Natural killer cell treated with Interleukin-12 subunit alpha and Interleukin-12 subunit beta and Interleukin-15 and Interleukin-18, amount 100 ng/mL, for 72 hours (primary cell): ENCODE measurements around the gene FEM1B. TPM values are rescaled to one million over a fixed set of nuclear protein-coding genes. Genes with fewer than 3 reads are reported as not detected.

Experiments used
- ATAC-seq, 2 donors: fragments of 150-1000 bp; cut with Tn5 transposase in 1 of 2; sonication (Bioruptor Pico), chemical (Tn5 transposase) in 1 of 2; 2 replicates each; pipeline ENCODE4 v1.10.0; 2021
- DNase-seq: peaks from one replicate; pipeline ENCODE4 v3.0.0; 2022; ENCODE audit warnings: low spot score
- H3K27ac Mint-ChIP-seq, 2 donors: 1 replicate in 1 of 2; 2 replicates in 1 of 2; pipeline ENCODE4 v1.8.0; 2022; ENCODE audit warnings: mixed read lengths in 2 of 2, mild to moderate bottlenecking in 1 of 2, moderate library complexity in 1 of 2
- H3K27me3 Mint-ChIP-seq, 2 donors: 1 replicate in 1 of 2; 2 replicates in 1 of 2; pipeline ENCODE4 v1.8.0; 2022; ENCODE audit warnings: mixed read lengths in 2 of 2
- H3K36me3 Mint-ChIP-seq: one replicate; pipeline ENCODE4 v1.8.0; 2022; ENCODE audit warnings: mixed read lengths
- H3K4me1 Mint-ChIP-seq, 2 donors: 1 replicate in 1 of 2; 2 replicates in 1 of 2; pipeline ENCODE4 v1.8.0; 2022; ENCODE audit warnings: low read depth in 2 of 2, mixed read lengths in 2 of 2, mild to moderate bottlenecking in 1 of 2
- H3K4me3 Mint-ChIP-seq: one replicate; pipeline ENCODE4 v1.8.0; 2022; ENCODE audit warnings: mixed read lengths
- H3K9me3 Mint-ChIP-seq: 2 replicates; pipeline ENCODE4 v1.8.0; 2022; ENCODE audit warnings: mixed read lengths
- total RNA-seq, 2 donors: library from RNA; stranded (reverse); gene quantifications; one replicate each; pipeline ENCODE4 v1.2.3, GENCODE V29; 2022

Gene FEM1B
- total RNA-seq, 2 donors from 2014 or later: 47.9 to 49.7 TPM

GRCh38 chr15:68284616-68285258, 7.2 kb downstream of the FEM1B start:
- no peak overlapping the region for H3K27ac Mint-ChIP-seq
- H3K36me3 Mint-ChIP-seq: peaks cover 14% of the 10 kb centered on the region

GRCh38 chr15:68285259-68285980, 7.9 kb downstream of the FEM1B start:
- no peak for DNase-seq
- Mint-ChIP-seq H3K27ac (peak overlapping the region; percentile 8 to 38), H3K36me3 (peaks cover 11% of the 10 kb centered on the region), H3K4me3 (no peak overlapping the region), H3K4me1 (peaks cover 50 to 56% of the 10 kb centered on the region in 2 donors), H3K27me3 (no peaks in the 10 kb centered on the region), H3K9me3 (no peaks in the 10 kb centered on the region)
- no peak for ATAC-seq

More at GRCh38 chr15:68284616-68285258, 7.2 kb downstream of the FEM1B start:
- Mint-ChIP-seq H3K4me3 (no peak overlapping the region), H3K27me3 (no peaks in the 10 kb centered on the region), H3K4me1 (peaks cover 57 to 63% of the 10 kb centered on the region in 2 donors), H3K9me3 (no peaks in the 10 kb centered on the region)
- ATAC-seq: no peak
- no peak for DNase-seq

- peaks cover 44 to 48% of the 10 kb centered on the region in 2 donors for H3K4me1 Mint-ChIP-seq
- ATAC-seq: no peak
- peak overlapping the region; percentile 8 to 38 for H3K27ac Mint-ChIP-seq
- H3K9me3 Mint-ChIP-seq: no peaks in the 10 kb centered on the region
- peaks cover 15% of the 10 kb centered on the region for H3K36me3 Mint-ChIP-seq
- no peak for DNase-seq
- H3K27me3 Mint-ChIP-seq: no peaks in the 10 kb centered on the region
- H3K4me3 Mint-ChIP-seq: no peak overlapping the region
These were observed 8.7 kb downstream of the FEM1B start for GRCh38 chr15:68286256-68286655.

GRCh38 chr15:68289057-68289456, 11.5 kb downstream of the FEM1B start:
- peaks cover 39 to 45% of the 10 kb centered on the region in 2 donors for H3K4me1 Mint-ChIP-seq
- peaks cover 15% of the 10 kb centered on the region for H3K36me3 Mint-ChIP-seq
- DNase-seq: no peak

GRCh38 chr15:68289621-68290352, 12.2 kb downstream of the FEM1B start:
- Mint-ChIP-seq H3K27me3 (no peaks in the 10 kb centered on the region), H3K4me3 (no peak overlapping the region), H3K4me1 (peaks cover 36 to 40% of the 10 kb centered on the region in 2 donors), H3K27ac (peak overlapping the region in 1 of 2 donors; percentile 35), H3K9me3 (no peaks in the 10 kb centered on the region), H3K36me3 (peaks cover 14% of the 10 kb centered on the region)
- DNase-seq: no peak
- no peak for ATAC-seq

More at GRCh38 chr15:68289057-68289456, 11.5 kb downstream of the FEM1B start:
- Mint-ChIP-seq H3K27ac (peak overlapping the region in 1 of 2 donors; percentile 35), H3K4me3 (no peak overlapping the region), H3K9me3 (no peaks in the 10 kb centered on the region), H3K27me3 (no peaks in the 10 kb centered on the region)
- ATAC-seq: no peak

GRCh38 chr15:68290715-68291114, 13.2 kb downstream of the FEM1B start:
- Mint-ChIP-seq H3K4me3 (no peak overlapping the region), H3K27me3 (no peaks in the 10 kb centered on the region), H3K36me3 (peaks cover 9% of the 10 kb centered on the region), H3K27ac (no peak overlapping the region), H3K4me1 (peaks cover 27 to 35% of the 10 kb centered on the region in 2 donors), H3K9me3 (no peaks in the 10 kb centered on the region)
- ATAC-seq (no peak), DNase-seq (no peak)

- peaks cover 9% of the 10 kb centered on the region for H3K36me3 Mint-ChIP-seq
- peaks cover 18 to 27% of the 10 kb centered on the region in 2 donors for H3K4me1 Mint-ChIP-seq
These were observed 14.7 kb downstream of the FEM1B start for GRCh38 chr15:68292157-68292781.

GRCh38 chr15:68292967-68293366, 15.4 kb downstream of the FEM1B start:
- ATAC-seq (no peak), DNase-seq (no peak)
- Mint-ChIP-seq H3K4me3 (no peak overlapping the region), H3K27ac (no peak overlapping the region), H3K36me3 (peaks cover 9% of the 10 kb centered on the region), H3K27me3 (no peaks in the 10 kb centered on the region), H3K9me3 (no peaks in the 10 kb centered on the region), H3K4me1 (peaks cover 15 to 23% of the 10 kb centered on the region in 2 donors)

More at GRCh38 chr15:68292157-68292781, 14.7 kb downstream of the FEM1B start:
- H3K4me3 Mint-ChIP-seq: no peak overlapping the region
- no peak overlapping the region for H3K27ac Mint-ChIP-seq
- ATAC-seq (no peak), DNase-seq (no peak)
- H3K9me3 Mint-ChIP-seq: no peaks in the 10 kb centered on the region
- H3K27me3 Mint-ChIP-seq: no peaks in the 10 kb centered on the region

GRCh38 chr15:68295014-68295805, 17.7 kb downstream of the FEM1B start:
- H3K9me3 Mint-ChIP-seq: no peaks in the 10 kb centered on the region
- DNase-seq (no peak), ATAC-seq (no peak)
- no peak overlapping the region for H3K4me3 Mint-ChIP-seq
- H3K4me1 Mint-ChIP-seq: peaks cover 12 to 21% of the 10 kb centered on the region in 2 donors
- H3K27ac Mint-ChIP-seq: no peak overlapping the region
- H3K36me3 Mint-ChIP-seq: peaks cover 7% of the 10 kb centered on the region
- H3K27me3 Mint-ChIP-seq: no peaks in the 10 kb centered on the region

GRCh38 chr15:68298336-68298735, 20.8 kb downstream of the FEM1B start:
- H3K27ac Mint-ChIP-seq: peak overlapping the region; percentile 77 to 90

GRCh38 chr15:68298882-68299381, 21.4 kb downstream of the FEM1B start:
- Mint-ChIP-seq H3K4me3 (peak overlapping the region; percentile 79), H3K9me3 (no peaks in the 10 kb centered on the region), H3K36me3 (no peaks in the 10 kb centered on the region), H3K27me3 (no peaks in the 10 kb centered on the region), H3K27ac (peak overlapping the region; percentile 77 to 90), H3K4me1 (peaks cover 12 to 13% of the 10 kb centered on the region in 2 donors)
- ATAC-seq (peak; percentile 82 to 88), DNase-seq (no peak)

More at GRCh38 chr15:68298336-68298735, 20.8 kb downstream of the FEM1B start:
- Mint-ChIP-seq H3K4me1 (peaks cover 12 to 13% of the 10 kb centered on the region in 2 donors), H3K9me3 (no peaks in the 10 kb centered on the region), H3K36me3 (no peaks in the 10 kb centered on the region), H3K27me3 (no peaks in the 10 kb centered on the region), H3K4me3 (peak overlapping the region; percentile 79)
- DNase-seq: no peak
- ATAC-seq: no peak

- H3K27ac Mint-ChIP-seq: peak overlapping the region; percentile 77 to 90
- ATAC-seq (no peak), DNase-seq (no peak)
- H3K36me3 Mint-ChIP-seq: no peaks in the 10 kb centered on the region
- H3K9me3 Mint-ChIP-seq: no peaks in the 10 kb centered on the region
- H3K27me3 Mint-ChIP-seq: no peaks in the 10 kb centered on the region
- peaks cover 12 to 13% of the 10 kb centered on the region in 2 donors for H3K4me1 Mint-ChIP-seq
- peak overlapping the region; percentile 79 for H3K4me3 Mint-ChIP-seq
These were observed 21.9 kb downstream of the FEM1B start for GRCh38 chr15:68299436-68299835.
